Motor neuron (in vitro differentiated cells): ENCODE measurements around the gene WDR27. TPM values are rescaled to one million over a fixed set of nuclear protein-coding genes. Genes with fewer than 3 reads are reported as not detected.
A peak's percentile ranks its signal among the peaks of the same experiment; 100 is the strongest.
"Not testable (repeated sequence)": the region's sequence is repeated elsewhere in the genome, so short reads cannot be mapped to it uniquely, and the experiment has no call there.

ENCODE experiments used
- ATAC-seq, 8 experiments: fragments of 200-7000 bp; cut with Tn5 transposase; replicated peaks in 6 of 8; 2 replicates each; pipeline ENCODE4 v1.8.0; 2021; ENCODE audit warnings: mild to moderate bottlenecking in 8 of 8, moderate library complexity in 8 of 8
- H3K27ac ChIP-seq, 2 donors: fragments of 250-450 bp; sonication (Bioruptor Pico); 2 replicates each; pipeline ENCODE4 v1.9.0; 2021; ENCODE audit warnings: antibody characterized with exemption in 2 of 2, mild to moderate bottlenecking in 2 of 2, moderate library complexity in 1 of 2
- H3K4me1 ChIP-seq, 2 donors: fragments of 250-450 bp; sonication (Bioruptor Pico); replicated peaks in 1 of 2; 2 replicates each; pipeline ENCODE4 v1.6.1; 2021; ENCODE audit warnings: antibody characterized with exemption in 2 of 2, mild to moderate bottlenecking in 2 of 2, moderate library complexity in 1 of 2
- H3K4me3 ChIP-seq, 5 donors: fragments of 250-450 bp; sonication (Bioruptor Pico); 2 replicates each; pipeline ENCODE4 v1.9.0; 2021; ENCODE audit warnings: antibody characterized with exemption in 5 of 5, mild to moderate bottlenecking in 5 of 5, moderate library complexity in 4 of 5
- WGBS, 10 experiments: fragments of 450-650 bp; shearing (Covaris generic); methylation state at CpG; one replicate each; pipeline ENCODE4 v1.0.0; 2022; 5-methylcytosine and 5-hydroxymethylcytosine counted together
- in situ Hi-C, 9 experiments: fragments of 400-800 bp; cut with MboI; loops; one replicate each; pipeline ENCODE4 v1.15.0; 2021; ENCODE audit warnings: low sequenced_read_pairs in 9 of 9, low pct_unique_long_range_greater_than_20kb in 2 of 9; ENCODE audit not compliant: unreplicated experiment in 9 of 9
- total RNA-seq, 8 experiments: library from RNA; unstranded; fragments of 300-600 nt; gene quantifications; 2 replicates each; pipeline versions ENCODE4 v1.2.3 to v1.2.4, GENCODE V29; 2022

Gene WDR27
- total RNA-seq, 8 experiments from 2014 or later: 21.7 to 66.0 (median 32.7) TPM

- 89 to 100% (median 95%) methylated on average over 4 to 12 of the region's 22 CpGs; no CpG with 5 or more reads in 7 of the 10 experiments for WGBS, 10 experiments
- peaks cover 12 to 13% of the 10 kb centered on the region in 2 donors for H3K4me1 ChIP-seq
- no peak overlapping the region for H3K27ac ChIP-seq
- in situ Hi-C loops: no loop called here
- H3K4me3 ChIP-seq: no peak overlapping the region
- no peak for ATAC-seq
These were observed 77.9 kb downstream of the WDR27 start for GRCh38 chr6:169623975-169624374.

GRCh38 chr6:169623343-169623742 is 78.5 kb downstream of the WDR27 start:
- no peak overlapping the region for H3K27ac ChIP-seq
- 33 to 100% (median 100%) methylated on average over 1 to 3 of the region's 7 CpGs; no CpG with 5 or more reads in 3 of the 10 experiments for whole genome bisulfite sequencing, 10 experiments
- peaks cover 14 to 18% of the 10 kb centered on the region in 2 donors for H3K4me1 ChIP-seq
- no peak for ATAC-seq
- in situ Hi-C loops: no loop called here
- H3K4me3 ChIP-seq: no peak overlapping the region

GRCh38 chr6:169622618-169623017 is 79.2 kb downstream of the WDR27 start:
- 60 to 91% (median 80%) methylated on average over 1 to 6 of the region's 6 CpGs for WGBS, 10 experiments

GRCh38 chr6:169621311-169621710 is 80.5 kb downstream of the WDR27 start:
- Histone ChIP-seq H3K4me3 (no peak overlapping the region), H3K27ac (no peak overlapping the region), H3K4me1 (peaks cover 14 to 20% of the 10 kb centered on the region in 2 donors)
- in situ Hi-C loops: no loop called here
- 67 to 87% (median 81%) methylated on average over 1 to 13 of the region's 13 CpGs; no CpG with 5 or more reads in 1 of the 10 experiments for WGBS, 10 experiments
- no peak for ATAC-seq

More at GRCh38 chr6:169622618-169623017, 79.2 kb downstream of the WDR27 start:
- ATAC-seq: no peak
- Histone ChIP-seq H3K4me3 (no peak overlapping the region), H3K27ac (no peak overlapping the region), H3K4me1 (peaks cover 14 to 20% of the 10 kb centered on the region in 2 donors)
- in situ Hi-C loops: no loop called here

GRCh38 chr6:169620171-169621130 is 81.4 kb downstream of the WDR27 start:
- ATAC-seq: peak in 3 of 8 experiments; percentile 54 to 72 (median 71)
- in situ Hi-C loops: no loop called here
- no peak overlapping the region for H3K4me3 ChIP-seq
- peaks cover 14 to 20% of the 10 kb centered on the region in 2 donors for H3K4me1 ChIP-seq
- 64 to 100% (median 87%) methylated on average over 1 to 9 of the region's 10 CpGs for WGBS, 10 experiments
- H3K27ac ChIP-seq: no peak overlapping the region

GRCh38 chr6:169619650-169620049 is 82.2 kb downstream of the WDR27 start:
- no peak overlapping the region for H3K27ac ChIP-seq
- in situ Hi-C loops: no loop called here
- WGBS, 10 experiments: 33 to 100% (median 85%) methylated on average over 1 of the region's 1 CpG; no CpG with 5 or more reads in 4 of the 10 experiments
- ATAC-seq: peak in 3 of 8 experiments; percentile 12 to 62 (median 29)
- no peak overlapping the region for H3K4me3 ChIP-seq
- H3K4me1 ChIP-seq: peaks cover 14 to 20% of the 10 kb centered on the region in 2 donors

GRCh38 chr6:169618526-169619490 is 83.0 kb downstream of the WDR27 start:
- ATAC-seq: peak in 3 of 8 experiments; percentile 25 to 70 (median 56)
- 24 to 90% (median 62%) methylated on average over 2 to 7 of the region's 7 CpGs for WGBS, 10 experiments
- peaks cover 14 to 20% of the 10 kb centered on the region in 2 donors for H3K4me1 ChIP-seq
- H3K27ac ChIP-seq: no peak overlapping the region
- in situ Hi-C loops: no loop called here
- H3K4me3 ChIP-seq: no peak overlapping the region

GRCh38 chr6:169617562-169617961 is 84.3 kb downstream of the WDR27 start:
- peaks cover 14 to 20% of the 10 kb centered on the region in 2 donors for H3K4me1 ChIP-seq
- H3K4me3 ChIP-seq: no peak overlapping the region
- H3K27ac ChIP-seq: no peak overlapping the region
- no peak for ATAC-seq
- WGBS, 10 experiments: 73 to 100% (median 94%) methylated on average over 1 to 7 of the region's 7 CpGs
- in situ Hi-C loops: no loop called here

- not testable (repeated sequence) for H3K27ac ChIP-seq, H3K4me3 ChIP-seq
These were observed 93.2 kb downstream of the WDR27 start for GRCh38 chr6:169608609-169609008.

GRCh38 chr6:169604076-169604475 is 97.8 kb downstream of the WDR27 start:
- no peak overlapping the region for H3K27ac ChIP-seq
- no peak for ATAC-seq
- 20 to 91% (median 63%) methylated on average over 1 of the region's 1 CpG for WGBS, 10 experiments
- no peak overlapping the region for H3K4me3 ChIP-seq
- in situ Hi-C loops: no loop called here
- H3K4me1 ChIP-seq: no peaks in the 10 kb centered on the region

More at GRCh38 chr6:169608609-169609008, 93.2 kb downstream of the WDR27 start:
- 78 to 100% (median 100%) methylated on average over 1 to 2 of the region's 2 CpGs; no CpG with 5 or more reads in 3 of the 10 experiments for WGBS, 10 experiments
- H3K4me1 ChIP-seq, ATAC-seq, in situ Hi-C loops: not testable (repeated sequence)

- H3K4me3 ChIP-seq, in situ Hi-C loops, H3K4me1 ChIP-seq, ATAC-seq, H3K27ac ChIP-seq: not testable (repeated sequence)
- 100% methylated on average over 1 of the region's 1 CpG; no CpG with 5 or more reads in 9 of the 10 experiments for WGBS, 10 experiments
These were observed 100.7 kb downstream of the WDR27 start for GRCh38 chr6:169601129-169601528.

- in situ Hi-C loops: no loop called here
- WGBS, 10 experiments: 0 to 92% (median 52%) methylated on average over 1 of the region's 1 CpG; no CpG with 5 or more reads in 4 of the 10 experiments
- ATAC-seq: no peak
These were observed 109.3 kb downstream of the WDR27 start for GRCh38 chr6:169592558-169592957.

More at GRCh38 chr6:169592558-169592957, 109.3 kb downstream of the WDR27 start:
- H3K4me1 ChIP-seq: no peaks in the 10 kb centered on the region
- no peak overlapping the region for H3K4me3 ChIP-seq
- no peak overlapping the region for H3K27ac ChIP-seq
